Nucleus accumbens (tissue), 56 donors: ENCODE results near the gene CCDC178.

Source experiments
- DNase-seq, 56 donors: peaks; one replicate each; lab custom pipeline; 2025; lab: John Stamatoyannopoulos, UW

The CCDC178 gene

DNA sequence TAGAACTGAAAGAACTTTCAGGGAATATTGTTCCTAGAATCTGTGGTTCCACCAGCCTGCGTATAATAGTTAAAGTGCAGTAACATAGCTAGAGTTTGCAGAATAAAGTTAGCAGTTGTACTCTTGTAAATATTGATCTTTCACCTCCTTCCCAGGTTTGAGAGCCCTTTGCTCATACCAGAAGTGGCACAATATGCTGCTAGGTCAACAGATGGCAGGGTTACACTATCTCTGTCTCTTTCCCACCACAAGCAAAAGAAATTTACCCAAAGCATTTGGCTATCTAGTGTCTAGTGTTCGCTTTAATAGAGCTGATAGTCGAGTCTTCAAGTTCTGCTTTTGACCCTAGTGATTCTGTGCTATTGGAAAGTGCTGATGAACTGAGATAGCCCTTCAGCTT lies 548.7 kb downstream of the CCDC178 start:
- DNase-seq = no peak

- DNase-seq = no peak
Observed at GRCh38 chr18:32891130-32891529, 549.4 kb downstream of the CCDC178 start.

GRCh38 chr18:32889615-32890593 lies 550.6 kb downstream of the CCDC178 start:
- DNase-seq = peak in 1 of 56 donors; percentile 4

DNA sequence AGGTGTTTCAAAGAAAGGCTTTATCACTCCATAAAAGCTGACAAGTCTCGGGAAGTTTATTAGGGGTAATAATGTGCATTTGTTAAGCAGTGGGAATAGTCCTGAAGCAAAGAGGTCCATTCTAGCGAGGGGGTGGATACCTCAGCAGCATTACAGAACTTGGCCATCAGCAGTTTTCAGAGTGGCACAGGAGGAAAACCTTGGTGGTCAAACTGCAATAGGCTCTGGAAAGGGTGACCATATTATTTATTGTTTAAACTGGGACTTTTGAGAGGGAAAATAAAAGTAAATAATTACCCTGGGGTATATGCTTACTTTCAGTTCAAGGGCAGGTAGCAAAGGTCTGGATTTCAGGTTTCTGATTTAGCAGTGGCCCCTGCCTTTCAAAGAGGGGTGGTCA lies 552.2 kb downstream of the CCDC178 start:
- DNase-seq = no peak
